ENCODE results near the gene RLN3. TPM values are rescaled to one million over a fixed set of nuclear protein-coding genes. Genes with fewer than 3 reads are reported as not detected.

RLN3 gene, protein sequence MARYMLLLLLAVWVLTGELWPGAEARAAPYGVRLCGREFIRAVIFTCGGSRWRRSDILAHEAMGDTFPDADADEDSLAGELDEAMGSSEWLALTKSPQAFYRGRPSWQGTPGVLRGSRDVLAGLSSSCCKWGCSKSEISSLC
- total RNA-seq = not detected
- long read RNA-seq = 0 reads

DNA sequence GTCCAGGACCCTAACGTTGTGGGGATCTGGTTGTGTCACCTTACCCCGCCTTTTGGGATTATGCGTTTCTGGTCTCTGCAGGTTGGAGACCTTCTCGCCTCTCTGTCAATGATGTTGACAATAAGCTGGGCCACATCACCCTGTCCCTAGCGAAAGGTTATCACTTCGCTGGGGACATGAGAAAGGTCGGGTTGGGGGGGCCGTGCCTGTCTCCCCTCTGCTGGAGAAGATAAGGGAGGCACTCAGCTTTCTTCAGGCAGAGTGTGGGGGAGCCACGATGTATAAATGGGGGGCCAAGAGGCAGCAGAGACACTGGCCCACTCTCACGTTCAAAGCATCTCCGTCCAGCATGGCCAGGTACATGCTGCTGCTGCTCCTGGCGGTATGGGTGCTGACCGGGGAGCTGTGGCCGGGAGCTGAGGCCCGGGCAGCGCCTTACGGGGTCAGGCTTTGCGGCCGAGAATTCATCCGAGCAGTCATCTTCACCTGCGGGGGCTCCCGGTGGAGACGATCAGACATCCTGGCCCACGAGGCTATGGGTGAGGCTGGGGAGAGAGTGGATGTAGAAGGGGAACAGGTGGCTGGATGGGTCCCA lies at the start of gene RLN3:
Gene RLN3, plus strand, starts transcription at position 293 of the 595 bp plus-strand sequence. Its CDS starts 57 bp downstream, at position 350.
- intact Hi-C loops (cut with DNase I) = no loop called here
- DNase-seq (ENCODE audit: low spot score) = no peak

DNA sequence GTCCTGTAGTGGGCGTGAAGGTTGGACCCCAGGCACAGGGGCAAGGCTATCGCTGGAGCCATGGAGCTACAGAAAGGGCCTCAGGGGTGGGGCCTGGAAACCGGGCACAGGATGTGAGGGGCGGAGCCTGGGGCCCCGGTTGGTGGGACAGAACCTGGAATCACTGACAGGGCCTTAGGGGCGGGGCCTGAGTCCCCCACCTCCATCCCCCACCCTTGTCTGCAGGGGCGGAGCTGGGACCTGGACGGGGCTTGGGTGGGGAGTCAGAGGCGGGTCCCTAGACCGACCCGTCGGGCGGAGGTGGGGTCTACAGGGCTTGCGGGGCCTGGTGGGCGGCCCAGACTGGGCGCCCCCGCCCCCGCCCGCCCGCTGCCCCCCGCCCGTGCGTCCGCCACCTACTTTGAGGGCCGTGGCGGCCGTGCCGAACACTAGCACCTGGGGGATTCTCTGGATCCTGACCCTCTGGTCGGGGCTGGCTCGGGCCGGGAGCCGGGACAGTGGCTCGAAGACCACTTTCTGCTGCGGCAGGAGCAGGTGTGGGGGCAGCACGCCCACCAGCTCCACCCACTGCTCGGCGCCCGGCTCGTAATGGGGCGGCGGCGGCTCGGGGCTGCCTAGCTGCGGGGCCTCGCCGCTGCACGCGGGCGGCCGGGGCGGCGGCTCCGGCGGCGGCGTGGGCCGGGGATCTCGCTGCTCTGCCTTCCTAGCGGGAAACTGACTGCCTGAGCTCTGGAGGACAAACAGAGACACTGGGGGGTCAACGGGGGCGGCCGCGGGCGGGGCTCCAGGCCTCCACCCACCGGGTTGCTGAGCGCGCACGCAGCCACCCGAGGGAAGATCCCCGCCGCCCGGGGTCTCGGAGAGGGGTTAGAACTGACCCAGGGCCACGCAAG lies 49.4 kb upstream of the RLN3 start:
- DNase-seq (ENCODE audit: low spot score) = peak; percentile 89
- intact Hi-C loops (cut with DNase I) = no loop called here

DNA sequence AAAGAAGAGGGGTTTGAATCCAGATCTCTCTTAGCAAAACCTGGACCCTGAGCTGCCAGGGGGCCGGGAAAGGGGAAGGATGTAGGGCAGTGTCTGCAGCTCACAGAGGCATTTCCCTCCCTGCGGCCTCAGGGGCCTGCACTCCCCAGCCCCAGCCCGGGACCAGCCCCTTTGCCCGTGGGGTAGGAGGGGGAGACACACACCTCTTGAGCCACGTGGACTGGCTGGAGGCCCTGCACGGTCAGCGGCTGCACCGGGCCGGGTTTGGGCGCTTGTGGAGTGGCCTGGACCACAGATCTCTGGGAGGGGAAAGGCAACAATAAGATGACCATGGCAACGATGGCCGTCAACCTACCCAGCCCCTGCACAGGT lies 48.7 kb upstream of the RLN3 start:
- DNase-seq (ENCODE audit: low spot score) = no peak
- intact Hi-C loops (cut with DNase I) = no loop called here

DNA sequence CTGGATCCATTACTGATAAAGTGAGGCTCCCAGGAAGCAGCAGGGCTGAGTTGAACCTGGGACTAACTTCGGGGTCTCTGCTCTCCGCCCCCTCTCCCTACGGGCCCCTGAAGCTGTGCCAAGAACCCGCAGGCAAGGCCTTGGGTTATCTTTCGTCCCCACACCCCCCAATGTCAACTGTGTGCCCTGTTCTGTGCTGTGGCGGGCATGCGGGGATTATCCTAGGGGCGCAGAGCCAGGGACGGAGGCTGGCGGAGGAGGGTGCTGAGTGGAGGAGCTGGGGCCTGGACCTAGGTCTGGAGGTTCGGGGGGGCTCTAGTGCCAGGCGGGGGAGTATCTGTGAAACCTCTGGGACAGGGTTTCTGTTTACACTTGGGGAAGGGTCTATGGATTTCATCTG lies 48.3 kb upstream of the RLN3 start:
- intact Hi-C loops (cut with DNase I) = no loop called here
- DNase-seq (ENCODE audit: low spot score) = no peak

DNA sequence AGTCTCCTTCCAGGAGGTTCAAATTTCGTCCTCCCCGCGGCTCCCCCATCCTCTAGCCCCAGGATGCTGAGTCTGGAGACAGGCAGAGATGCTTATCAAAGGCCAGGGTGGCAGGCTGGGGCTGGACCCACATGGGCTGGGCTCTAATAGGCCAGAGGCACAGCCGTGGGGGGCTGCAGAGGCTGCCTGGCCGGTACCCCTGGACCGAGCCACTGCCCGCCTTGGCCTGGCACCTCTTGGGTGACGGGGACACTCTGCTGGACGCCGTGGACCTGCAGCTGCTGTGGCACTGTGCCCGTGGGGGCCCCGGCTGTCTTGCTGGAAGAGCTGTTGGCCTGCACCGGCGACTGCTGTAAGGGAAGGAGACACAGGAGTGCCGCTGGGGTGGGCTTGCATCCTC lies 47.6 kb upstream of the RLN3 start:
- no peak for DNase-seq (ENCODE audit: low spot score)
- intact Hi-C loops (cut with DNase I) = no loop called here

DNA sequence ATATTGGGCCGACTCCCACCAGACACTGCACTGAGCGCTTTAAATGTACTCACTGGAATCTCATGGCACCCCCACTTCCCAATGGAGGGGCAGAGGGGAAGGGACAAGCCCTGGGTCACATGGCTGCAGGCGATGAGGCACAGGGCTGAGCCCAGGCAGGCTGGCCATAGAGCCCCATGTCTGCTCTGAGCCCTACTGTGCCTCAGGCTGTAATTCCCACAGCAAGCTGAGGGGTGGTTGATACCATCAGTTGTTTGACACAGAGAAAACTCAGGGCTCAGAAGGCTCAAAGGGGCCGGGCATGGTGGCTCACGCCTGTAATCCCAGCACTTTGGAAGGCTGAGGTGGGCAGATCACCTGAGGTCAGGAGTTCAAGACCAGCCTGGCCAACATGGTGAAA lies 46.9 kb upstream of the RLN3 start:
- intact Hi-C loops (cut with DNase I) = no loop called here
- DNase-seq (ENCODE audit: low spot score) = no peak

DNA sequence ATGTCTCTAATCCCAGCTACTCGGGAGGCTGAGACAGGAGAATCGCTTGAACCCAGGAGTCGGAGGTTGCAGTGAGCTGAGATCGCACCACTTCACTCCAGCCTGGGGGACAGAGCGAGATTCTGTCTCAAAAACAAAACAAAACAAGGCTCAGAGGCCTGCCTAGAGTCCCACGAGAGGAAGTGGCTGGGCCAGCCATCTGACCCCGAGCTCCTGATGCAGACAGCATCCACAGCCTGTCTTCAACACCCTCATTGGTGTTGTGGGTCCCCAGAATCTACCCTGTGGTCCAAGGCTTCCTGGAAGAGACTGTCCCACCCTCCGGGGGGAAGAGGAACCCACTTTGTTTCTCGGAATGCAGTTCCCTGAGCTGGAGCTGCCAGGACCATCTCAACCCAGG lies 46.5 kb upstream of the RLN3 start:
- no peak for DNase-seq (ENCODE audit: low spot score)
- intact Hi-C loops (cut with DNase I) = no loop called here

DNA sequence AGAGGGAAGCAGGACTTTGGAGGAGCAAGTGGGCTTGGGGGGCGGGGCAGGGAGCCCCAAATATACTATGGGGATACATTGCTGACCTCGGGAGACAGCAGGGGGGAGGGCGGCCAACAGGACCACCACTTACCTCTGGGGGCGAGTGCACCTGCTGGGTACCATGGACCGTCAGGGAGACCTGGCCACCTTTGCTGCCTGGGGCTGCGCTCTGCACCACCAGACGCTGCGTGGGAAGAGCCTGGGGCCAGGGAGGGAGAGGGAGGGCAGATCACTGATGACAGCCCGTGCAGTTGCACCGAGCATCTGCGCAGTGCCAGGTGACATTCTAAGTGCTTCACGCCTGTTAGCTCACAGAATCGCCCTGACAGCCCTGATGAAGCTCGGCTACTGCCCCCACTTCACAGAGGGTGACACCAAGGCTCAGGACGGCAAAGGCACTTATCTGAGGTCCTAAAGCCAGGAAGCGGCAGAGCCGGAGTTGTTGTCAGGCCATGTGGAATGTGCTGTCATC lies 45.9 kb upstream of the RLN3 start:
- DNase-seq (ENCODE audit: low spot score) = no peak

DNA sequence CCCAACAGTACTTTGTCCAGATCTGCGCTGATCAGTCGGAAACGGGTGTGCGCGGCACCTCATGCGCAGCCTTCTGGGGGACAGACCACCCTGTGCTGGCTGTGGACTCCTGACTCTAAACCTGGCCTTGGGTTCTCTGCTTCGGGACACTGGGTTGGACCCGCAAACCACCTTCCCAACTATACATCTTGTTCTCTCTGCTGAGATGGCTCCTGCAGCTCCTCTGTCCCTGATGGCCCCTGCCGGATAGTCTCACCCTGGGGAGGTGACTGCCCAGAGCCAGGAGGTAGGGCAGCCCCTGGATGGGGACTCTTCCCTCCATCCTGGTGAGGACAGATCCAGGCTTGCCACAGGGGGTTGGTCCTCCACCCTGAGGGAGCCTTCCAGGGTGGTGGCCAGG lies 45.2 kb upstream of the RLN3 start:
- intact Hi-C loops (cut with DNase I) = no loop called here

More for the DNA sequence above, 45.9 kb upstream of the RLN3 start:
- intact Hi-C loops (cut with DNase I) = no loop called here

DNA sequence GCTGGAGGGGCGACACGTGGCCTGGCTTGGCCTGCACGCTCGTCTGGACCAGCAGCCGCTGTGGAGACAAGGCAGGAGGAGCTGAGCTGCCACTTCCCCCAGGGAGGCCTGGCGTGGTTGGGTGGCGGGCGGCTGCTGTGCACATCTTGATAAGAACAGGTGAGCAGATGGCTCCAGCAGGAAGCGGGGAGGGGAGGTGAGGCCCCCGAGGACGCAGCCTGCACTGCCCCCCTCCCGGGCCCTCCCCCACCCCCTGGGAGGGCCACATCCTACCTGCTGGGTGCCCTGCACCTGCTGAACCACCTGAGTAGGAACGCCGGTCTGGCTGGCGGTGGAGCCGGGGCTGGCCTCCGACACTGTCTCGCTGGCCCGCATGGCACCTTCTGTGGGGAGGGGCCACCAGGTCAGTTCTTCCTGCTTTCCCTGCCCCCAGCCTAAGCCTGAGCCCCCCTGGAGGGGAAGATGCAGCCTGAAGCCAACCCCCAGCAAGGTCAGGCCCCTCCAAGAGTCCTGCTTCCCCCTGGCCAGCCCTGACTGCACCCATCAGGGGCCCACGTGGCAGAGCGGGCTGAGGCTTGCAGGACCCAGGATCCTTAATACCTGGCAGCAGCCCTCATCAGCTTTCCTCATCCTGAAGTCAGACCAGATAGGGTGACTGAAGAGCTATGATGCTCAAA lies 44.6 kb upstream of the RLN3 start:
- intact Hi-C loops (cut with DNase I) = no loop called here
- no peak for DNase-seq (ENCODE audit: low spot score)

More for the DNA sequence above, 45.2 kb upstream of the RLN3 start:
- no peak for DNase-seq (ENCODE audit: low spot score)

DNA sequence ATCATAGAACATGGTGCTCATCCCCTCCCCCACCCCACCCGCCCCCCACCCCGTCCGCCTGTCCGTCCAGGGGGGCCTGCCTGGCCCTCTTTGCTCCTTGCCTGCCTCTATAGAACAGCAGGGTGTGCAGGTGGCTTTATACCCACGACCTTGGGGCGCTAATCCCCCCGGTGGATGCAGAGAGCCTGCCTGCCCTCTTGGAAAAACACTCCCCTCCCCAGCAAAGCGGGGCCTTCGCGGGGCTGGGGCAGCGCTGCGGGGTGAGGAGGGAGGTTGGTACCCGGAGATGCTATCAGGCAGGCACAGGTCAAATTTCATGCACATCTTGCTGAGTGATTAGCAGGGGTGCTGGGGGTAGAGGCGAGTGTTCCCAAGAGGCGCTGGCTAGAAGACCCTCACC lies 43.8 kb upstream of the RLN3 start:
- no peak for DNase-seq (ENCODE audit: low spot score)
- intact Hi-C loops (cut with DNase I) = no loop called here

DNA sequence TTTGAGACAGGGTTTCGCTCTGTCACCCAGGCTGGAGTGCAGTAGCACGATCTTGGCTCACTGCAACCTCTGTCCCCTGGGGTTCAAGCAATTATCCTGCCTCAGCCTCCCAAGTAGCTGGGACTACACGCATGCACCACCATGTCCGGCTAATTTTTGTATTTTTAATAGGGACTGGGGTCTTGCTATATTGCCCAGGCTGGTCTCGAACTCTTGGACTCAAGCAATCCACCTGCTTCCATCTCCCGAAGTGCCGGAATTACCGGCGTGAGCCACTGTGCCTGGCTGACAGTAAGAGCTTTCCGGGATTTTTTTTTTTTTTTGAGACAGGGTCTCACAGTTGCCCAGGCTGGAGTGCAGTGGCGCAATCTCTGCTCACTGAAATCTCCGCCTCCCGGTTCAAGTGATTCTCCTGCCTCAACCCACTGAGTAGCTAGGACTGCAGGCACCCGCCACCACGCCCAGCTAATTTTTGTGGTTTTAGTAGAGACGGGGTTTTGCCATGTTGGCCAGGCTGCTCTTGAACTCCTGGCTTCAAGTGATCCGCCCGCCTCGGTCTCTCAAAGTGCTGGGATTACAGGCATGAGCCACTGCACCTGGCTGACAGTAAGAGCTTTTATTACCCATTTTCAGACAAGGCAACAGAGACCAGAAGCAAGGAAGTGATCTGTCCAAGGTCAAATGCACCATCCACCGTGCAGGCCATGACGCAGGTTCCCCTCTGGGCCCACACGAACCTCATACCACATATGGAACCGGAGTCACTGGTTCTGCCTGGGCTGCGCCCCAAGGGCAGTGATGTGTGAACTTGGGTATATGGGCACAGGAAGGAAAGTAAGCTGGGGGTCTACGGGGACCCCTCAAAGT lies 42.8 kb upstream of the RLN3 start:
- intact Hi-C loops (cut with DNase I) = no loop called here
- no peak for DNase-seq (ENCODE audit: low spot score)

DNA sequence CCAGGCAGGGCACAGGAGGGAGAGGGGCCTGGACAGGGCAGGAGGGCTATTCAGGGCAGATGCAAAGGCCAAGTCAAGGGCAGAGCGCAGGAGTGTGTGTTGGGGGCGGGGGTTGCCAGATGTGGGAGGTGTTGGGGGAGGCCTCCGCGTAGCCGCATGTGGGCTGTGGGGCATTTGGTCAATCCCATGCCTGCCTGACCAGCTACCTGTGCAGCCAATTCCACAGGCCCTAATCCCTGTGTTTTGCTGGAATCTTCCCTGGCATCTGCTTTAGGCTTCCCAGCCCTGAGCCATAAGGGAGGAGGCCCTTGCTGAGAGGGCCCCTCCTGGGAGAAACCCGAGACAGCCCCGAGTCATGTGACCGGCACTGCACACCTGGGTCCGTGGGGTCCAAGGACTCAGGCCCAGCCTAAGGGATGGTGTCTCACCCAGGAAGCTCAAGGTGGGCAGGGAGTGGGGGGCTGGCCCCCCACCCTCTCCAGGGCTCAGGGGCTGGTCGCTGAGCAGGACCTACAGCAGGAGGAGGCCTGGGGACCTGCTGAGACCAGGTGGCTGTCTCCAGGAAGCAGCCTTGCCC lies 42.1 kb upstream of the RLN3 start:
- no peak for DNase-seq (ENCODE audit: low spot score)
- intact Hi-C loops (cut with DNase I) = no loop called here

DNA sequence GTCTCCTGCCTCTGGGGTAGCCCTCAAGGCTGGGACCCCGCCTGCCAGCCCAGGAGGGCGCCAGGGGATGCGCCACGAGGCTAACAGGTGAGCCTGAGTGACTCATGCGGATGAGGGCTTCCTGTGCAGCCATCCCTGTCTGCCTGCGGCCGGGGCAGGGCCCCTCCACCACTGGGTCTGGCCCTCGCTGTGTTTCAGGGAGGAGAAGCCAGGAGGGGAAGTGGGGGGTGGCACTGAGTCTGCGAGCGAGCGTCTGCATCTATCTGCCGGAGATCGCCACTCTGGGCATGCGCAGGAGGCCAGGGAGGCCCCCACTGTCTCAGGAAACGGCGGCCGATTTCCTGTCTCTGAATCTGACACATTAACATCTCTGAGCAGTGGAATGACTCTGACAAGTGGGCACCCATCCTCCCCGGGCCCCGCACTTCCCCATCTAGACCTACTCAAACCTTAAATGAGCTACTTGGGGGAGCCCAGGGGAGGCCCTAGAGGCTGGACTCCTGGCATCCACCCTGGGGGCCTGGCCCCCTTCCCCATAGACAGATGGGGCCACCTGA lies 41.5 kb upstream of the RLN3 start:
- intact Hi-C loops (cut with DNase I) = no loop called here
- peak; percentile 93 for DNase-seq (ENCODE audit: low spot score)

DNA sequence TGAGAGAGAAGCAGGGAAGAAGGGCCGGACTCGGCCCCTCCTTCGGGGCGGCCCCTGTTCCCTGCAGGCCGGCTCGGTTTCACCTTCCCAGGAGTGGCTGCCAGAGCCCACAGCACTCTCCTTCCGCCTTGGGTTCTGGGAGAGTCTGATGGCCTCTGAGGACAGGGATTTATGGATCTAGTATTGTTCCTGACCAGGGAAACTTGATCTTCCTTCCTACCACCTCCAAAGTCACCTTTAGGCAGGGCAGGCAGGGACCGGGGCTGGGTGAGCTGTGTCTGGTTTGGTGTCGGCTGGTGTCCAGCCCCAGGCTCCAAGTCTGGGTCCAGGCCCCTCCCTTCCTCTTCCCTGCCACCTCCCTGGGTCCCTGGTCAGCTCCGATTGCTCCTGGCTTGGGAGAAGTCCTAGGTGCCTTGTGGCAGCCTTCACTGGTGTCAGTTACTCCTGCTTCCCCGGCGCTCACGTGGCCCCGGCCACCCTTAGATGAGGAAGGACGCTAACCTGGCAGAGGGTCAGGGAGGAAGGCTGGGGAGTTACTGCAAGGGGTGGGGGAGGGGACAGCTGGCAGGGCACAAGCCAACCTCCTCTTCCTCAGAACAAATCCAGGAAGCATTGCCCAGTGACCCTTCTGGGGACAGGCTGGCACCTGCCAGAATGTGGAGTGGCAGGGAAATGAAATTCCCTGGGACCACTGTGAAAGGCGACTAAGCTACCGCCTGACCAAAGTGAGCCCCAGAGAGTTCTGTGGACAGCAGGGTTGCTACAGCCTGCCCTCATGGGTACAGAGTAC lies 40.7 kb upstream of the RLN3 start:
- intact Hi-C loops (cut with DNase I) = no loop called here
- no peak for DNase-seq (ENCODE audit: low spot score)

DNA sequence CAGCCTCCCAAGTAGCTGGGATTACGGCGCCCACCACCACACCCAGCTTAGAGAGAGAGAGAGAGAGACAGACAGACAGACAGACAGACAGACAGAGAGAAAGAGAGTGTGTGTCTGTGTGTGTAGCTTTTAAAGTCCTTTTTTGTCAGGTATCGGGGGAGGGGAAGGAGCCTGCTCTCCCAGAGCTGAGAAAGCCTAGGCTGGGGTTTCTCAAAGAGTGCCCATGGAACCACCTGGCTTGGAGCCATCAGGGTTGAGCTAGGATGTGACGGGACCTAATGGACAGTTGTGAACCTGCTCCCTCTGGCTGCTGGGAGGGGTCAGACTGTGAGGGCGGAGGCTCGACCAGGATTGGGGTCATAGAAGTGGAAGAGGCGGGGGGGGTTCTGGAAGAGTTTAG lies 38.5 kb upstream of the RLN3 start:
- intact Hi-C loops (cut with DNase I) = no loop called here
- DNase-seq (ENCODE audit: low spot score) = no peak

DNA sequence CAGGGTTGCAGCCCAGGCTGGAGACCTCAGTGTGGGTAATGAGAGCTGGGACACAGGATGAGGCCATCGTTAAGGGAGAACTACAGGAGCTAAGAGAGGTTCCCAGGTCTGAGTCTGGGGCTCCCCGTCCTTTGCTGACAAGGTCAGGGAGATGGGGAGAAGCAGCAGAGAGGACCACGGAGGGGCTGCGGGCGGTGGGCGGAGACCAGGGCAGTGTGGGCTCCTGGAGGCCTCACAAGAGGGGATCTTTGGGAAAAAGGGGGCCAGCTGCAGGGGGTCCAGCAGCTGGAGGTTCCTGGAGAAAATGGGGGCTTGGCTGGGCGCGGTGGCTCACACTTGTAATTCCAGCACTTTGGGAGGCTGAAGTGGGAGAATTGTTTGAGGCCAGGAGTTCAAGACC lies 37.9 kb upstream of the RLN3 start:
- DNase-seq (ENCODE audit: low spot score) = no peak

DNA sequence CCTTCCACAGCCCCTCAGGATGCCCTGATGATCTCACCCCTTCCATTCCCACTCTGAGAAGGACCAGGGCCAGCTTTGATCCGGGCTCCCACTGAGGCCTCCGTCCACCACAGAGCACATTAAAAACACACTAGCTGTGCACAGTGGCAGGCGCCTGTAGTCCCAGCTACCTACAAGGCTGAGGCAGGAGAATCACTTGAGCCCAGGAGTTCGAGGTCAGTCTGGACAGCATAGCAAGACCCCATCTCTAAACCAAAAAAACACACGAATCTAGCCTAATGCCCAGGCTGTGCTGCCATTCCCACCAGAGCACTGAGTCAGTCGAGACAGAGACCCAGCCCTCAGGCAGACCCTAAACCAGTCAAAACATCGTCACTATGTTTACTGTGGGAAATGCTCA lies 35.9 kb upstream of the RLN3 start:
- intact Hi-C loops (cut with DNase I) = no loop called here

More for the DNA sequence above, 37.9 kb upstream of the RLN3 start:
- intact Hi-C loops (cut with DNase I) = no loop called here

More for the DNA sequence above, 35.9 kb upstream of the RLN3 start:
- DNase-seq (ENCODE audit: low spot score) = no peak
